Activated T-cell treated with anti-CD3 and anti-CD28 coated beads, Interleukin-2, amount 50 U/mL, for 1 hour (primary cell): ENCODE data around the gene MAP1LC3B.

Source experiments
- DNase-seq: peaks from one replicate; pipeline ENCODE4 v3.0.0-alpha.2; 2020

MAP1LC3B gene

DNA sequence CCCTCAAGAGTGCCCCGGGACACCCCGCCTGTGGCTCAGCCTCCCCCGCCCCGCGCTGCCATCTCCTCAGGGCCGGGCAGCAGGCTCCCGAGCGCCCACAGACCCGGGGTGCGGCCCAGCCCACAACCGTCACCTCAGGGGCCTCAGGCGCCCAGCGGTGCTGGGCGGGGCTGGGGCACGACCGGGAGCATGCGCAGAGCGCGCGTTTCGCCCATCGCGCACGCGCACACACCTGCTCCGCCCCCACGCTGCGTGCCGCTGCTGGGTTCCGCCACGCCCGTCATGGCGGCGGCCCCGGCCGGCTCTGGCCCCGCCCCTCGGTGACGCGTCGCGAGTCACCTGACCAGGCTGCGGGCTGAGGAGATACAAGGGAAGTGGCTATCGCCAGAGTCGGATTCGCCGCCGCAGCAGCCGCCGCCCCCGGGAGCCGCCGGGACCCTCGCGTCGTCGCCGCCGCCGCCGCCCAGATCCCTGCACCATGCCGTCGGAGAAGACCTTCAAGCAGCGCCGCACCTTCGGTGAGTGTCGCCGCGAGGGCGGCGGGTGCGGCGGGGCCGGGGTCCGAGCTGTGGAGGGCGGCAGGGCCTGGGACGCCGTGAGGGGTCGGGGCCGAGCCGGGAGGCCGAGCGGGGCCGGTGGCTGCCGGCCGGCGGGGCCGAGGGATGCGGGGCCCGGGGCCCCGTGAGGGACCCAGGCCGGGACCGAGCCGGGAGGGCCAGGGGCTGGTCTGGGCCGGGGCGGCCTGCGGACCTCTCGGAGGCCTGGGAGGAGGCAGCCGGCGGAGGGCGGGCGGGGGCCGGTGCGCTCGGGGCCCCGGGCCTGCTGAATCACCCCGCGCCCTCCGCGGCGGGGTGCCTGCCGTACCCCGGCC lies at the start of gene MAP1LC3B:
TSS of gene MAP1LC3B (plus strand) at position 387 of the 871 bp plus-strand sequence. CDS start at position 479, 92 bp downstream.
- peak; percentile 100 for DNase-seq

DNA sequence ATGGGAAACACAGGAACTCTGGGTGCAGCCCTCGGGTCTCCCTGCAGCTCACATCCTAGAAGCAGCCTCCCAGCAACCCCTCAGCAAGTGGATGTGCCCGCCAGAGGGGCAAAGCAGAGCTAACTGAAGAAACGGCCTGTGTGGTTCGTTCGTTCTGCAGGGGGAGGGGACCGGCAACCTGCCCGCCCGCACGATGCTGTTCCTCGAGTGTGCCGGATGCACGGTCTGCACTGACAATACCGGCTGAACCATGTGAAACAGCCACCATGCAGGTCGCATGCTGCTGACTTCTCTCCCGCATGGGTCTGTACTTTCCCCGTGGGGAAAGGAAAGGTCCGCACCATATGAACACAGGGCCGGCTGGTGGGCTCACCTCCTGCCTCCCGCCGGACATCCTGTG lies 49.6 kb upstream of the MAP1LC3B start:
- DNase-seq, result no peak

DNA sequence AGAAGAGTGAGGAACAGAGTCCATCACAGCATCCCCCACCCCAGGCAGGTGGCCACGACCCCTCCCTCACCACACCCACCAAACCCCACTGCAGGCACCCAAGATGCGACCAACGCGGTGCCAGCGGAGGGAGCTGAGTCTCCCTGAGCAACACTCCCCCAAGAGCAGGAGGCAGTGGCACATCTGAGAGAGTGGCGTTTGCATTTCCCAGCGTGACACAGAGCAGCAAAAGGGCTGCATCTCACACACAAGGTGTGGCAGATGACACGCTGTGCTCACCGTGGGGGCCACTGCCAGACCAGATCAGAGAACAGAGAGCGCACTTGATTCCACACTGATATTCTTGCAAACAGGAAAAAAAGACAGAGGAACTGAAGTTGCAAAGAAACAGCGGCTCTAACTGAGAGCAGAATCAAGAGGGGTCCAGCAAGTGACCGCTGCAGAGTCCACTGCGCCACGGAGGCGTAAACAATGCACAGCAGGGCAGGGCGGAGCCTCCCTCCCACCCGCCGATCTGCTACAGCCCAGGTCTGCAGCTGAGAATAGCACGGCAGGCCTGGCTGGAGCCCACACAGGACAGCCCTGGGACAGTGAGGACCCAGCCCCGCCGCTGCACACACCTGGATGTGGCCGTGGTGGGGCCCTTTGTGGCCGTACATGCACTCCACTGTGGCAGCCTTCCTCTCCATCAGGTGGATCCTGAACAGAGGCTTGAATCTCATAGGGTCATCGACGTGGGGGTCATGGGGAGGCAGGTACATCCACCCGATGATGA lies 49.0 kb upstream of the MAP1LC3B start:
- DNase-seq, result no peak

- DNase-seq, result no peak
These were observed 48.4 kb upstream of the MAP1LC3B start for GRCh38 chr16:87343753-87344050.

GRCh38 chr16:87344165-87344930 lies 47.8 kb upstream of the MAP1LC3B start:
- no peak for DNase-seq

GRCh38 chr16:87344931-87345631 lies 47.1 kb upstream of the MAP1LC3B start:
- DNase-seq, result peak; percentile 45

DNA sequence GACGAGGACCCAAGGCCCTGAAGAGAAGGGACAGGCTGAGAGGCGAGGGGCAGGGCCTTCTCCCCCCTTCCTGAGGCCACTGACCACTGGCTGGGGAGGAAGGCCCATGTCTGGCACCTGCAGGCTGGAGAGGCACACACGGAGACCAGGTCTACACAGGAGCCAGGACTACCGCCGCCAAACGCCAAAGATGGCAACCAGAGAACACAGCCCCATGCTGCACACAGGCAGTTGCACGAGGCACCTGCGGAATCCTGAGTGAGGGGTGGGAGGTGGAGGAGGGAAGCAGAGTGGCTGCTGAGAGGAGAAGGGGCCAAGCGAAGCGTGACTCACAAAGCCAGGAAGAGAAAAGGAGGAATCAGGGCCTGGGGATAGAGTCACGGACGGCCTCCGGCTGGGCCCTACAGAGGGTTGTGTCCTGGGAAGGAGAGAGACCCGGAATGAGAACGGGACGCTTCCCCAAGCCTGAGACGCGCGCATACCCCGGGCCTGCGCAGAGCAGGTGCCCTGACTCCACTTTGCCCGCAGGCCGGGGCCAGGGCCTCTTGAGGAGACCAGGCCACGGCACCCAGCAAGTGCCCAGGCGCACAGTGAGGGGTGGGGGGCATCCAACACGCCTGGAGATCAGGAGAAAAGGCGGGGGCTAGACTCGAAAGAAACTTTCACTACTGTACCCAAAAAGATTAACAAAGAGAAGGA lies 46.3 kb upstream of the MAP1LC3B start:
- no peak for DNase-seq

DNA sequence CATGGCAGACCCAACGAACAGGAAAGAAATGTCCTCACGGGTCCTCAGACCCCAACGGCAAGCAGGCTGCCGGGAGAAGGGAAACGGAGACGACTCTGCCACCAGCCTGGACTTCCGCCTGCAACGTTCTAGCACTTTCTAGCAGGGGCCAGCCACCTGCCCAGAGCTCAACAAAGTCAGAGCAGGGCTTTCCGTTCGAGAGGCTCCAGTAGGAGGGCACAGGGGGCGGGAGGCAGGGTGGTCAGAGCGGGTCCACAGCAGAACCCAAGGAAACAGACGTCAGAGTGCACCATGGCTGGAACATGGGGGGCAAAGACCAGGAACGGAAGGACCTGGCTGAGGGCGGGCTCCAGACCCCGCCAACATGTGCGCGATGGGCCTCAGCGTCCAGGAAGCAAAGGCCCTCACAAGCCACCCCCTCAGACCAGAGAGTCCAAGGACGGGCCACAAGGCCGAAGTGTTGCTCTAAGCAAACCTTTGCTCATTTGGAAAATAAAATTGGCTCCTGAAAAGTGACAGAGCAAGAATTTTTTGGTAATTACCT lies 45.5 kb upstream of the MAP1LC3B start:
- DNase-seq, result no peak

- no peak for DNase-seq
These were observed 44.1 kb upstream of the MAP1LC3B start for GRCh38 chr16:87347932-87348615.

DNA sequence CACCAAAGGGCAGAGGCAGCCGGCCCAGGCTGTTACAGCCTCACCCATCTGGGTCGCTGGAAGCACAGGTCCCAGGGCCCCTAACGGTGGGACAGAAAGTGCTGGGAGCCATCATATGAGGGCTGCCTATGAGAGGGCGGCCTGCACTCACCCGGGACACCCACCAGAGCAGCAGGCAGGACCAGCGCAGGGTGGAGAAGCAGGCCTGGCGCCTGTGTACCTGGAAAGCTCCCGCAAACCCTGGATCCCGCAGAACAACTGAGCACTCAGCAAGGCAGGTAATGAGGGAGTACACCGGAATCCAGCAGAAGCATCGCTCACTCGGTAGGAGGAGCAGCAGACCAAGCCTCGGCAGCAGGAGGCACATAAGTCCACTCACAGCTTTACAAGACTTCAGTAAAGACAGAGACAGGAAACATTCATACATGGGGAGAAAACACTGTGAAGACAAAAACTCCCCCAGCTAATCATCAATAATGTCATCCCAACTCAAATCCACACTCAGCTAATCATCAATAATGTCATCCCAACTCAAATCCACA lies 43.4 kb upstream of the MAP1LC3B start:
- no peak for DNase-seq

- no peak for DNase-seq
These were observed 42.1 kb upstream of the MAP1LC3B start for GRCh38 chr16:87350031-87350430.

GRCh38 chr16:87350681-87351319 lies 41.3 kb upstream of the MAP1LC3B start:
- DNase-seq, result no peak

- no peak for DNase-seq
These were observed 40.8 kb upstream of the MAP1LC3B start for GRCh38 chr16:87351320-87351698.

- DNase-seq, result no peak
These were observed 39.3 kb upstream of the MAP1LC3B start for GRCh38 chr16:87352818-87353217.

- no peak for DNase-seq
These were observed 38.5 kb upstream of the MAP1LC3B start for GRCh38 chr16:87353613-87354012.

GRCh38 chr16:87356491-87356853 lies 35.7 kb upstream of the MAP1LC3B start:
- DNase-seq, result no peak

DNA sequence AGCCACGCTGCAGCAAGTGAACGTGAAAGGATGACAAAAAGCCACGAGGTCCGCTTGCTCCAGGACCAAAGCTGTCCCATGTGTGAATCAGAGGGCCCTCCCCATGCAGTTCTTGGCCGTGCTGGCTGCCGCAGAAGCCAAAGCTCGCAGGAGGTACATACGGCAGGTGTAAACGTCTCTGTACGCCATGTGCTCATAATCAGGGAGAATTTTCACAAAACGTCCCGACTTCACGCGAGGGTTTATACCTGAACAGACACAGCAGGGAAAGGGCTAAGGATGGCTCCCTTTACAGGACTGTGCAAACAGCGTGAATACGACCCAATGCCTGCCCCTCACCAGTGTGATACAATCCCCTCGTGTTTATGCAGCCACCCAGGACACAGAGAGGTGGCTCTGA lies 33.9 kb upstream of the MAP1LC3B start:
- DNase-seq, result no peak

- no peak for DNase-seq
These were observed 33.4 kb upstream of the MAP1LC3B start for GRCh38 chr16:87358696-87359095.

- no peak for DNase-seq
These were observed 33.0 kb upstream of the MAP1LC3B start for GRCh38 chr16:87359121-87359520.

DNA sequence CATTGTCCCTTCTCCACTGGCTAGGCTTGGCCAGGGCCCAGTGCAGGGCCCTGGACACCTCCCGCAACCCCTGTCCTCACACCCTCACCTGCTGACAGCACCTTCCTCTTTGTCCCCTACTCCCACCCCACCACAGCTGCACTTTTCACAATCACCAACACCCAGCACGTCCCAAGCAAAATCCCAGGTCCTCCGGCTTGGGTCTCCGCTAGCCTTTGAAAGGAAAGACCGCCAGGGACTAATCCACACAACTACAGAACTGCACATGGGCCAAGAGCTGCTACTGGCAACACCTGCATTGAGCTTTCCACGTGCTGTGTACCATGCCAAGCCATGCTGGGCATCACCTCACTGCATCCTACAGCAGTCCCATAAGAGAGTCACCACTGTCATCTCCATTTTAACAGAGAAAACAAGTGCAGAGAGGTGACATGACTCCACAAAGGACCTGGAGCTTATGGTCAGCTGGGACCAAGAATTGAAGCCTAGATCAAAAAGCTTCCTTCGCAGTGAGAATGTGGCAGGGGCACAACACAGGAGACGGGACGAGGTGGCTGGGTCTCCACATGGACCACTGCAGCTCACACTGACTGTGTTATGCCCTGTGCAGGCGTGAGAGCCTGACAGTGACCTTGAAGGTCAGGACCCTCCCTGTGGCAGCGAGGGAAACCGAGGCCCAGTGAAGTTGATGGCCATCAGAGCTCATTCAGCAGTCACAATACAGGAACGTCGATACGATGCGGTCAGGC lies 31.1 kb upstream of the MAP1LC3B start:
- no peak for DNase-seq
